GM18951 (cell line): ENCODE data around the gene NANP.

Source experiments
- POLR2A ChIP-seq: IDR thresholded peaks from 4 replicates; pipeline ENCODE4 v1.6.1; 2011; ENCODE audit warnings: mild to moderate bottlenecking; ENCODE audit not compliant: insufficient read length, insufficient read depth; ENCODE audit errors: extremely low read depth
- in situ Hi-C: fragments of 300-500 bp; cut with MboI; formaldehyde crosslinking; loops from one replicate; pipeline ENCODE4 v1.12.0; 2022; ENCODE audit warnings: low sequenced_read_pairs, mixed read lengths, inconsistent platforms; ENCODE audit not compliant: unreplicated experiment

Gene NANP

DNA sequence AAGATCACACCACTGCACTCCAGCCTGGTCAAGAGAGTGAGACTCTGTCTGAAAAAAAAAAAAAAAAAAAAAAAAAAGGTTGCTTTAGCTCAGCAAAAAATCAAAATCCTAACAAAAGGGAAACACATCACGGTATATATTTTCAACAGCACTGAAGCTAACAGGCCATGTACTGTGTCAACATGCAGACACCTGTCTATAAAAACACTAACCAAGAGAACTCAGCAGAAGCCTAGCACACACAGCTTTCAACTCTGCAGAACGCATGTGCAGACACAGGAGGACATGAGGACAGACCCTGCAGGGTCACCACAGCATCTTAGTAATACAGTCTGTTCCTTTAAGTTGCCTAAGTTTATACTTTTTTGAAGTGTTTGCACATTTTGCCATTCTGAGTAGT lies 52.0 kb downstream of the NANP start:
- TF ChIP-seq POLR2A: no peak
- in situ Hi-C loops: no loop called here

DNA sequence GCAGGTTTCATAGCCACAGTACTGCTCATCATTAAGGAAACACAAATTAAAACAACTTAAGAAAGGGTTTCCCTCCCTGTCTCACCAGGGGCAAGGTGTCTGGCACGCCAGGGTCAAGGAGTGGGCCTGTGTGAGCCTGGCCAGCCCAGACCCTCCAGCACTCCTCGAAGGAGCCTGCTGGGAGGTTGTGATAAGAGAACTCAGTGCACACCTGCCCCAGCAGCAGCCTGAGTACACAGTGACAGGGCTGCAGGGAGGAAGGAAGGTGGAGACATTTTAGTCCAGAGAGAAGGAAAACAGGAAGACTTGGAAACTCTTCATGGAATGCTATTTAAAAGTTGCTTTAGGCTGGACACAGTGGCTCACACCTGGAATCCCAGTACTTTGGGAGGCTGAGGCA lies 52.6 kb downstream of the NANP start:
- in situ Hi-C loops: no loop called here
- no peak for TF ChIP-seq POLR2A

GRCh38 chr20:25570148-25570530 lies 53.7 kb downstream of the NANP start:
- TF ChIP-seq POLR2A: no peak
- in situ Hi-C loops: no loop called here

DNA sequence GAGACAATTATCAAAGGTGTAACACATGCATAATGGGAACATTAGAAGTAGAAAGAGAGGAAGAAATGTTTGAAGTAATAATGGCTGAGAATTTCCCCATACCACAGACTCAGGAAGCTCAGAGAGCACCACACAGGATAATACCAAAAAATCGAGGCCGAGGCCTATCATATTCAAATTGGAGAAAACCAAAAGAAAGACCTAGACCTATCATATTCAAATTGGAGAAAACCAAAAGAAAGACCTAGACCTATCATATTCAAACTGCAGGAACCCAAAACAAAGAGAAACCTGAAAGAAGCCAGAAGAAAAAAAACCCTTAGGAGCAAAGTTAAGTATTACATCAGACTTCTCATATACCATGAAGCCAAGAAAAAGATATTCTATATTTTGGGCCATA lies 56.5 kb downstream of the NANP start:
- in situ Hi-C loops: no loop called here
- TF ChIP-seq POLR2A: no peak

- in situ Hi-C loops: no loop called here
- TF ChIP-seq POLR2A: no peak
These were observed 57.0 kb downstream of the NANP start for GRCh38 chr20:25566821-25567220.

DNA sequence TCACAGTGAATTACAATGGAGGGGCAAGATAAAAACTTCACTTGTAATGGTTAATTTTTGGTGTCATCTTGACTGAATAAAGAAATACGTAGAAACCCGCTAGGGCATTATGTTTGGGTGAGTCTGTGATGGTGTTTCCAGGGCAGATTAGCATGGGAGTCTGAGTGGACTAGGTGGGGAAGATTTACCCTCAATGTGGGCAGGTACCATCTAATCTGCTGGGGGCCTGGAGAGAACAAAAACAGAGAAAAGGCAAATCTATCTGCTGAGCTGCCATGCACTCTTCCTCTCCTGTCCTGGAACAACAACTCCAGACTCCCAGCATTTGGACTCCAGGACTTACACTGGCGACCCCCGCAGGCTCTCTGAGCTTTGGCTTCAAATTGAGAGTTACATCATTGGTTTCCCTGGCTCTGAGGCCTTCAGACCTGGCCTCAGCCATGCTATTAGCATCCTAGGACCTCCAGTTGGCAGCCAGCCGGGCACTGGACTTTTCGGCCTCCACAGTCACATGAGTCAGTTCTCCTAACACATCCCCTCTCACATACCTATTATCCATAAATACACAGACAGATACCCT lies 58.1 kb downstream of the NANP start:
- in situ Hi-C loops: no loop called here
- no peak for TF ChIP-seq POLR2A

- no peak for TF ChIP-seq POLR2A
- in situ Hi-C loops: no loop called here
These were observed 59.9 kb downstream of the NANP start for GRCh38 chr20:25563876-25564275.

DNA sequence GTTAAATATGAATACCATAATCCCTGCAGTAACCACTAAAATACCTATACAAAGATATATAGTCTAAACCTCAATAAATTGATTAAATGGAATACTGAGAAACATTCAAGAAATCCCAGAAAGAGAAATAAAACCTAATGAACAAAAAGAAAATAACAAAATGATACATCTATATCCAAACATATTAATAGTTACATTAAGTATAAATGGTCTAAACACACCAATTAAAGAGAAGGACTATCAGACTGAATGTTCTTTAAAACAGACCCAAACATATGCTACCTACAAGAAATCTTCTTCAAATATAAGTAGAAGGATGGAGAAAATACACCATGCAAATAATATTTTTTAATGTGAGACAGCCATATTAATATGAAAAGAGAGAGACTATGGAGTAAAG lies 60.5 kb downstream of the NANP start:
- in situ Hi-C loops: no loop called here
- TF ChIP-seq POLR2A: no peak
